ENCODE measurements around the gene MAPKBP1.

DNA sequence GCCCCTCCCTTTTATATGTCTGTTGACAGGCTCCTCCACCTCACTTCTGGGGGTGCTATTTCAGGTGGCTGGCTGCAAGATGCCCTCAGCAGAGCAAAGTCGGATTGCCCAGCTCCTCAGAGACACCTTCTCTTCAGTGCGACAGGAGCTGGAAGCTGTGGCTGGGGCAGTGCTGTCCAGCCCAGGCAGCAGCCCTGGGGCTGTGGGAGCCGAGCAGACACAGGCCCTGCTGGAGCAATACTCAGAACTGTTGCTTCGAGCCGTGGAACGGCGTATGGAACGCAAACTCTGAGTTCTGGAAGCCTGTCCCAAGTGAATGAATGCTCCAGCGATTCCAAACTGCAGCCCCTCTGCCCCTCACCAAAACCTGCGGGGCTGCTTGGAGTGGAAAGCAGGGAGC lies 50.9 kb downstream of the MAPKBP1 start:
- TF ChIP-seq, protein P1, sequence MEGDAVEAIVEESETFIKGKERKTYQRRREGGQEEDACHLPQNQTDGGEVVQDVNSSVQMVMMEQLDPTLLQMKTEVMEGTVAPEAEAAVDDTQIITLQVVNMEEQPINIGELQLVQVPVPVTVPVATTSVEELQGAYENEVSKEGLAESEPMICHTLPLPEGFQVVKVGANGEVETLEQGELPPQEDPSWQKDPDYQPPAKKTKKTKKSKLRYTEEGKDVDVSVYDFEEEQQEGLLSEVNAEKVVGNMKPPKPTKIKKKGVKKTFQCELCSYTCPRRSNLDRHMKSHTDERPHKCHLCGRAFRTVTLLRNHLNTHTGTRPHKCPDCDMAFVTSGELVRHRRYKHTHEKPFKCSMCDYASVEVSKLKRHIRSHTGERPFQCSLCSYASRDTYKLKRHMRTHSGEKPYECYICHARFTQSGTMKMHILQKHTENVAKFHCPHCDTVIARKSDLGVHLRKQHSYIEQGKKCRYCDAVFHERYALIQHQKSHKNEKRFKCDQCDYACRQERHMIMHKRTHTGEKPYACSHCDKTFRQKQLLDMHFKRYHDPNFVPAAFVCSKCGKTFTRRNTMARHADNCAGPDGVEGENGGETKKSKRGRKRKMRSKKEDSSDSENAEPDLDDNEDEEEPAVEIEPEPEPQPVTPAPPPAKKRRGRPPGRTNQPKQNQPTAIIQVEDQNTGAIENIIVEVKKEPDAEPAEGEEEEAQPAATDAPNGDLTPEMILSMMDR (IDR thresholded peaks at IDR 0.05) = no peak
- TF ChIP-seq POLR2A (IDR thresholded peaks at IDR 0.05) (no peak), EP300 (IDR thresholded peaks at IDR 0.05) (no peak)
